ENCODE measurements around the gene UBE2B.

- TF ChIP-seq CTCF (IDR thresholded peaks at IDR 0.05) (no peak), POLR2A (IDR thresholded peaks at IDR 0.05) (no peak)
Observed at GRCh38 chr5:134380346-134380745, 9.0 kb downstream of the UBE2B start.
